Natural killer cell treated with Interleukin-12 subunit alpha and Interleukin-12 subunit beta and Interleukin-15 and Interleukin-18, amount 100 ng/mL, for 72 hours (primary cell): ENCODE results near the gene KIF21B. TPM values are rescaled to one million over a fixed set of nuclear protein-coding genes. Genes with fewer than 3 reads are reported as not detected.
A peak's percentile ranks its signal among the peaks of the same experiment; 100 is the strongest.

Experiments
- ATAC-seq, 2 donors: fragments of 150-1000 bp; cut with Tn5 transposase in 1 of 2; sonication (Bioruptor Pico), chemical (Tn5 transposase) in 1 of 2; 2 replicates each; pipeline ENCODE4 v1.10.0; 2021
- DNase-seq: peaks from one replicate; pipeline ENCODE4 v3.0.0; 2022; ENCODE audit warnings: low spot score
- H3K27ac Mint-ChIP-seq, 2 donors: 1 replicate in 1 of 2; 2 replicates in 1 of 2; pipeline ENCODE4 v1.8.0; 2022; ENCODE audit warnings: mixed read lengths in 2 of 2, mild to moderate bottlenecking in 1 of 2, moderate library complexity in 1 of 2
- H3K27me3 Mint-ChIP-seq, 2 donors: 1 replicate in 1 of 2; 2 replicates in 1 of 2; pipeline ENCODE4 v1.8.0; 2022; ENCODE audit warnings: mixed read lengths in 2 of 2
- H3K36me3 Mint-ChIP-seq: one replicate; pipeline ENCODE4 v1.8.0; 2022; ENCODE audit warnings: mixed read lengths
- H3K4me1 Mint-ChIP-seq, 2 donors: 1 replicate in 1 of 2; 2 replicates in 1 of 2; pipeline ENCODE4 v1.8.0; 2022; ENCODE audit warnings: low read depth in 2 of 2, mixed read lengths in 2 of 2, mild to moderate bottlenecking in 1 of 2
- H3K4me3 Mint-ChIP-seq: one replicate; pipeline ENCODE4 v1.8.0; 2022; ENCODE audit warnings: mixed read lengths
- H3K9me3 Mint-ChIP-seq: 2 replicates; pipeline ENCODE4 v1.8.0; 2022; ENCODE audit warnings: mixed read lengths
- total RNA-seq, 2 donors: library from RNA; stranded (reverse); gene quantifications; one replicate each; pipeline ENCODE4 v1.2.3, GENCODE V29; 2022

Gene KIF21B
- total RNA-seq, 2 donors from 2014 or later: 71.1 to 93.3 TPM

DNA sequence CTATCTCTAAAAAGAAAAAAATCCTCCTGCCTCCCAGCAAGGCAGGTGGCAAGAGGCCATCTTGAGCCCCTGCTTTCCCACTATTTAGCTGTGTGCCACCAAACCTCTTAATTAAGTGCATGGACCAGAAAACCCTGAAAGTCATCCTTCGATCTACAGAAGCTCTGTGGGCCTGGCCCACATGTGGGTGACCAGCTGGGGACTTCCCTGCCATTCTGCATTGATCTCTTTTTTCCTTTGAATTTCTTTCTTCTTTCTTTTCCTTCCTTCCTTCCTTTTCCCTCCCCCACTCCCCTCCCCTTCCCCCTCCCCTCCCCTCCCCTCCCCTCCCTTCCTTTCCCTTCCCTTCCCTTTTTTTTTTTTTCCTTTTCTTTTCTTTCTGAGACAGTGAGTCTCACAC lies 38.0 kb downstream of the KIF21B start:
- Mint-ChIP-seq H3K27ac (no peak overlapping the region), H3K4me1 (peaks cover 0 to 6% of the 10 kb centered on the region in 2 donors), H3K36me3 (peaks cover 6% of the 10 kb centered on the region), H3K27me3 (no peaks in the 10 kb centered on the region), H3K9me3 (no peaks in the 10 kb centered on the region), H3K4me3 (no peak overlapping the region)
- no peak for DNase-seq
- ATAC-seq: no peak

- Mint-ChIP-seq H3K9me3 (no peaks in the 10 kb centered on the region), H3K4me3 (no peak overlapping the region), H3K4me1 (peaks cover 0 to 3% of the 10 kb centered on the region in 2 donors), H3K27me3 (no peaks in the 10 kb centered on the region), H3K27ac (no peak overlapping the region), H3K36me3 (peaks cover 6% of the 10 kb centered on the region)
- no peak for ATAC-seq
- DNase-seq: no peak
These were observed 40.4 kb downstream of the KIF21B start for GRCh38 chr1:200983035-200983561.

DNA sequence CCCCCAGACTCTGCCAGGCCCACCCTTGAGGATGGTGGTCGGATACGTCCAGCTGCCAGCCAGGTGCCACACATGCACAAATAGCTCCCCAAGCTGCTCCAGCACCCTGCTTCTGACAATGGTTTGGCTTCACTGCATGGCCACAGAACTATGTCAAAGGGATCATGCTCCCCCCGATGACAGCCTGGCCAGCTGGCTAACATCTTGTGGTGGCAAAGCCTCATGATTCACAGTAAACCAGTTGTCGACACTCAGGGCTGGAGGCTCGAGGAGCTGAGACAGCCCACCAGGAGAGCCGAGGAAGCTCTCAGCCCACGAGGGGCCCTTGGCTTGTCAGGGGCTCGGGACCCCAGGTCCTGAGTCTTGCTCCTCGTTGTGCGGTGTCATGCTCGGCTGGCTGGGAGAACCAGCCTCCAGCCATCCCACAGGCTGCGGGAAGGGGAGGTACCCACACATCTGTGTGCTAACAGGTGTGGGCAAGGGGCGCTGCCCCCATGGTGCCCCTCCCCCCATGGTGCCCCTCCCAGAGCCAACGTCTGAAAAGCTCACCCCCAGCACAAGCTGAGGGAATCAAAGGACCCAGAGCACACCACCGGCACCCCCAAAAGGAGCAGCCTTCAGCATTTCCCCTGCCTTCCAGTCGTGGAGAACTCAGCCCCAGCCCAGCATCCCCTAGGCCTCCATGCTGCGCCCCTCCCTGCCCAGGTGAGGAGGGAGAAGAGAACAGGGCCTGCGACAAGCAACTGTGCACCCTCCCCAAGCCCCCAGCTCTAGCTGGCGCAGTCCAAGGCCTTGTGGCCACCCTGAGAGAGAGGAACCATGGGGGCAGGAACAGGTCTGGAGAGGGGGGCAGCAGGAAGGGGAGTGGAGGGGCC lies 41.2 kb downstream of the KIF21B start:
- no peak overlapping the region for H3K27ac Mint-ChIP-seq
- DNase-seq (no peak), ATAC-seq (no peak)
- no peak overlapping the region for H3K4me3 Mint-ChIP-seq
- no peaks in the 10 kb centered on the region for H3K9me3 Mint-ChIP-seq
- H3K36me3 Mint-ChIP-seq: no peaks in the 10 kb centered on the region
- H3K27me3 Mint-ChIP-seq: no peaks in the 10 kb centered on the region
- H3K4me1 Mint-ChIP-seq: peaks cover 0 to 3% of the 10 kb centered on the region in 2 donors

DNA sequence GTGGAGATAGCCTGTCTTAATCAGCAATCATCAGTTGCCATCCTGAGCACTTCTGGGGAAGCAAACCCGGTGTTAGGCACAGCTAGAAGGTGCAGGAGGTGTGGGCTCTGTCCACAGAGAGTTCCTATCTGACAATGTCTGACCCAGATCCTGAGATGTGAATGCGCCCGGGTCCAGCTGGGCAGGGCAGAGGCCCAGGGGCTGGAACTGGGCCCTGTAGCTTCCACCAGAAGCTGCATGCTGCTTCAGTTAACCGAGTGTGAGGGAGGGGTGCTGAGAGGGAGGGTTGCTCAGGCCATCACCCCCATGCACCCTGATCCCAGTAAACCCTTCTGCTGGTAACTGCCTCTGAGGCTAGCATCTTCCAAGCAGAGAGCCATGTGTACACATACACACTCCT lies 42.2 kb downstream of the KIF21B start:
- ATAC-seq (no peak), DNase-seq (peak; percentile 35)
- Mint-ChIP-seq H3K4me1 (peaks cover 0 to 3% of the 10 kb centered on the region in 2 donors), H3K27me3 (no peaks in the 10 kb centered on the region), H3K4me3 (no peak overlapping the region), H3K36me3 (no peaks in the 10 kb centered on the region), H3K27ac (no peak overlapping the region), H3K9me3 (no peaks in the 10 kb centered on the region)

GRCh38 chr1:200980873-200981272 lies 42.6 kb downstream of the KIF21B start:
- no peaks in the 10 kb centered on the region for H3K9me3 Mint-ChIP-seq

DNA sequence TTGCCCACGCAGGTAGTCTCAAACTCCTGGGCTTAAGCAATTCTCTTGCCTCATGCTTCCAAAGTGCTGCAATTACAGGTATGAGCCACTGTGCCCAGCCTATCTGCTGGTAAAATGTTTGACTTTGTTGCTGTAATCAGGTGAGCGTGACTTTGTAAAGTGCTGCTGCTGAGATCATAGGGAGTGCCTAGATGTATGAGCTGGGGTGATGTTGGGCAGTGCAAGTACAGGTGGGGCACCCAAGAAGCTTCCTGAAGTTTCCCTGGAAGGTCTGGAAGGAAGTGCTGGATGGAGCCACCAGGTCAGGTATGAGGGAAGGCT lies 43.1 kb downstream of the KIF21B start:
- H3K9me3 Mint-ChIP-seq: no peaks in the 10 kb centered on the region
- no peak overlapping the region for H3K27ac Mint-ChIP-seq
- DNase-seq (peak; percentile 18), ATAC-seq (no peak)
- peaks cover 0 to 3% of the 10 kb centered on the region in 2 donors for H3K4me1 Mint-ChIP-seq
- no peaks in the 10 kb centered on the region for H3K27me3 Mint-ChIP-seq
- no peaks in the 10 kb centered on the region for H3K36me3 Mint-ChIP-seq
- H3K4me3 Mint-ChIP-seq: no peak overlapping the region

More at GRCh38 chr1:200980873-200981272, 42.6 kb downstream of the KIF21B start:
- DNase-seq (no peak), ATAC-seq (no peak)
- no peaks in the 10 kb centered on the region for H3K36me3 Mint-ChIP-seq
- H3K4me3 Mint-ChIP-seq: no peak overlapping the region
- peaks cover 0 to 3% of the 10 kb centered on the region in 2 donors for H3K4me1 Mint-ChIP-seq
- no peaks in the 10 kb centered on the region for H3K27me3 Mint-ChIP-seq
- H3K27ac Mint-ChIP-seq: no peak overlapping the region

GRCh38 chr1:200979574-200980451 lies 43.7 kb downstream of the KIF21B start:
- Mint-ChIP-seq H3K36me3 (no peaks in the 10 kb centered on the region), H3K27ac (no peak overlapping the region), H3K4me1 (peaks cover 0 to 3% of the 10 kb centered on the region in 2 donors), H3K27me3 (no peaks in the 10 kb centered on the region), H3K9me3 (no peaks in the 10 kb centered on the region), H3K4me3 (no peak overlapping the region)
- DNase-seq (peak; percentile 63), ATAC-seq (peak; percentile 59 to 62)

DNA sequence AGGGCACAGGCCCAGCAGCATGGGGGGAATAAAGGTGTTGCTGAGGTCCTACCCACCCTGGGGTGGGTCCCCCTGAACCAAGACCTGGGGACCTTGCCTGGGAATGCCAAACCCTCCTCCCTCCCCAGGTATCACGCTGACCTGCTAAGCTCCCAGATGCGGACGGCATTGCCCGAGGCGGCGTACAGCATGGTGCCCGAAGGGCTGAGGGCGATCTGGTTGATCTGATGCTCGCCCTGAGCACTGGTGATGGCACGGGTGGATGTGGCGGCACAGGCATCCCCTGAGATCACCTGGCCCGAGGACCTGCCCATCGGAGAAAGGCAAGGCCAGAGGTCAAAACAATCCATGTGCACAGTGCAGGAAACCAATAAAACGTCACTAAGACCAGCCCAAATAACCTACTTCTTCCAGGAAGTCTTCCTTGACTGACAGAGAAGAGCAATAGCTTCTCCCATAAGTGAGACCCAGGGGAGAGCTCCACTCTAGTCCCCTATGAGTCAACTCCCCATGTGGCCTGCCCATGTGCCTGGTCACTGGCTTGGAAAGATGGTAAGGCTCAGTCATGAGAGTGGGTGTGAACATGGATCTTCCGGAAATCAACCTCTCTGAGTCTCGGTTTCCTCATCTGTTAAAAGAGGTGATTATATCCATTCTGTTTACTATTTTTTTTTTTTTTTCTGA lies 46.3 kb downstream of the KIF21B start:
- no peak for ATAC-seq
- Mint-ChIP-seq H3K27me3 (no peaks in the 10 kb centered on the region), H3K4me3 (no peak overlapping the region), H3K4me1 (peaks cover 0 to 4% of the 10 kb centered on the region in 2 donors), H3K27ac (no peak overlapping the region), H3K36me3 (no peaks in the 10 kb centered on the region), H3K9me3 (no peaks in the 10 kb centered on the region)
- DNase-seq: no peak

GRCh38 chr1:200976634-200977033 lies 46.9 kb downstream of the KIF21B start:
- Mint-ChIP-seq H3K27ac (no peak overlapping the region), H3K27me3 (no peaks in the 10 kb centered on the region), H3K36me3 (no peaks in the 10 kb centered on the region), H3K9me3 (no peaks in the 10 kb centered on the region), H3K4me3 (no peak overlapping the region), H3K4me1 (peaks cover 0 to 6% of the 10 kb centered on the region in 2 donors)
- DNase-seq: no peak
- no peak for ATAC-seq

- H3K4me3 Mint-ChIP-seq: no peak overlapping the region
- no peaks in the 10 kb centered on the region for H3K27me3 Mint-ChIP-seq
- no peaks in the 10 kb centered on the region for H3K36me3 Mint-ChIP-seq
- no peaks in the 10 kb centered on the region for H3K9me3 Mint-ChIP-seq
- ATAC-seq (no peak), DNase-seq (no peak)
- peaks cover 3 to 13% of the 10 kb centered on the region in 2 donors for H3K4me1 Mint-ChIP-seq
- H3K27ac Mint-ChIP-seq: no peak overlapping the region
These were observed 48.1 kb downstream of the KIF21B start for GRCh38 chr1:200975458-200975857.

DNA sequence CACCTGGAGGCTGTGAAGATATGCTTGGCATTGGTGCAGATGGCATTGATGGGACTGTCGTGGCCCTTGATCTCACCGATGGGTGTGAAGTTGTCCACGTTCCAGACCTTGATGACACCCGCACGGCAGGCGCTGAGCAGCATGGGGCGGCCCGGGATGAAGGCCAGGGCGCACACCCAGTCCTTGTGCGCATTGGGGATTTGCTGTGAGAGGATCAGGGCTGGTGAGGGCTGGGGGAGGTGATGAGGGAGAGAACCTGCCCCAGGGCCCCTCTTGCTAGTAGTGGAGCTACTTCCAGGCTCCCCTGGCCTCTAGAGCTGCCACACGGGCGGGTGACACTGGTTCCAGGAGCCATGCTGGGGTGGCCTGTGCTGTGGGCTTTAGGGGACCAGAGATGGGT lies 48.8 kb downstream of the KIF21B start:
- H3K4me3 Mint-ChIP-seq: no peak overlapping the region
- DNase-seq (no peak), ATAC-seq (no peak)
- no peaks in the 10 kb centered on the region for H3K9me3 Mint-ChIP-seq
- peaks cover 10 to 21% of the 10 kb centered on the region in 2 donors for H3K4me1 Mint-ChIP-seq
- H3K36me3 Mint-ChIP-seq: no peaks in the 10 kb centered on the region
- no peaks in the 10 kb centered on the region for H3K27me3 Mint-ChIP-seq
- H3K27ac Mint-ChIP-seq: no peak overlapping the region

DNA sequence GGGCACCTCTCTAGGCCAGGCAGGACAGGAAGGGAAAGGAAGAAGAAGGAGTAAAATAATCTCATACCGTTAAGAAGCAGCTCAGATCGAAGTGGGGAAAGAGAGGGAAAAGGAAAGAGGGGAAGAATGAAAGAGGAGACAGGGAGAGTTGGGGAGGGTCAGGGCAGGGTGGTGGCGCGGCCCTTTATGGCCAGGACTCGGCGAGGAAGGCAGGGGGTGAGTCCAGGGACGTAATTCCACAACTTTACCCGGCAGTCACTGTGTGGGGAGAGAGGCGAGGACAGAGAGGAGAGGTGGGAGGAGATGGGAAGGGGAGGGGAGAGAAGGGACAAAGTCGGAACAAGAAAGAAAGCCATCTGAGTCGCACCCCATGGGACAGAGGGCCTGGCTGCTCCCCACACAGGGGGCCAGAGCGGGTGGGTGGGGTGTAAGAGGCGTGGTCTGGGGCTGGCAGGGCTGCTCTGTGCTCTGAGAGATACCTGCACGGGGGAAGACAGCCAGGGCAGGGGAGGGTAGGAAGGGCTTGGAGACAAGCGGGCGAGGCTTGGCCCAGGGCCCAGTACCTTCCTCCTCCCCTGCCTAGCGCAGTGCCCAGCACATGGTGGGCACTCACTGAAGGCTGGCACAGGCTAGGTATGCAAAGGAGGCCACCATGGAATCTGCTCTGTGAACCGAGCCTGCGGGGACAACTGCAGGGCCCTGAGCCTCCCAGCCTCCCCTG lies 49.4 kb downstream of the KIF21B start:
- Mint-ChIP-seq H3K27ac (peak overlapping the region in 1 of 2 donors; percentile 13), H3K4me1 (peaks cover 15 to 26% of the 10 kb centered on the region in 2 donors)
- ATAC-seq: no peak

More for the DNA sequence above, 49.4 kb downstream of the KIF21B start:
- no peak for DNase-seq
- no peaks in the 10 kb centered on the region for H3K36me3 Mint-ChIP-seq
- H3K4me3 Mint-ChIP-seq: no peak overlapping the region
- no peaks in the 10 kb centered on the region for H3K9me3 Mint-ChIP-seq
- no peaks in the 10 kb centered on the region for H3K27me3 Mint-ChIP-seq
